Skin of body (tissue), 2 donors: ENCODE measurements around the gene WDR33. TPM values are rescaled to one million over a fixed set of nuclear protein-coding genes. Genes with fewer than 3 reads are reported as not detected.

Experiments
- DNase-seq: peaks from one replicate; lab custom pipeline; 2025; lab: John Stamatoyannopoulos, UW
- total RNA-seq: library from RNA; depleted of rRNA; stranded (reverse); fragments of >200 nt; gene quantifications from one replicate; pipeline ENCODE4 v1.2.3, GENCODE V29; 2014

WDR33 gene
- total RNA-seq, 1 donor from 2014 or later, result 43.3 TPM

GRCh38 chr2:127719301-127720218 lies 91.4 kb downstream of the WDR33 start:
- no peak for DNase-seq

- no peak for DNase-seq
Measured at GRCh38 chr2:127718271-127718670, 92.7 kb downstream of the WDR33 start.

- no peak for DNase-seq
Measured at GRCh38 chr2:127715778-127716449, 95.1 kb downstream of the WDR33 start.

- no peak for DNase-seq
Measured at GRCh38 chr2:127713562-127713961, 97.4 kb downstream of the WDR33 start.

- no peak for DNase-seq
Measured at GRCh38 chr2:127712999-127713398, 98.0 kb downstream of the WDR33 start.

- no peak for DNase-seq
Measured at GRCh38 chr2:127709336-127709735, 101.6 kb downstream of the WDR33 start.

- DNase-seq, result no peak
Measured at GRCh38 chr2:127707890-127708648, 102.9 kb downstream of the WDR33 start.

GRCh38 chr2:127706215-127706990 lies 104.6 kb downstream of the WDR33 start:
- no peak for DNase-seq

- peak; percentile 19 for DNase-seq
Measured at GRCh38 chr2:127705391-127706065, 105.4 kb downstream of the WDR33 start.

GRCh38 chr2:127704641-127705390 lies 106.2 kb downstream of the WDR33 start:
- DNase-seq, result no peak

- DNase-seq, result no peak
Measured at GRCh38 chr2:127703282-127703681, 107.7 kb downstream of the WDR33 start.

GRCh38 chr2:127702395-127703009 lies 108.5 kb downstream of the WDR33 start:
- no peak for DNase-seq

- DNase-seq, result peak; percentile 71
Measured at GRCh38 chr2:127701651-127702394, 109.1 kb downstream of the WDR33 start.

- DNase-seq, result peak; percentile 87
Measured at GRCh38 chr2:127701193-127701650, 109.7 kb downstream of the WDR33 start, which contains the start of gene SFT2D3. Gene SFT2D3 (plus strand): TSS chr2:127701497. CDS start chr2:127701529, 32 bp downstream.

- DNase-seq, result no peak
Measured at GRCh38 chr2:127700527-127701192, 110.3 kb downstream of the WDR33 start.

GRCh38 chr2:127698553-127699355 lies 112.2 kb downstream of the WDR33 start:
- DNase-seq, result no peak
